ENCODE results near the gene TRAF3IP1.

TRAF3IP1 gene

GRCh38 chr2:238313289-238313990 is 6.9 kb upstream of the TRAF3IP1 start:
- no peaks in the 10 kb centered on the region for H3K4me1 Mint-ChIP-seq
- no peak overlapping the region for H3K27ac Mint-ChIP-seq
- no peaks in the 10 kb centered on the region for H3K36me3 Mint-ChIP-seq (ENCODE audit: low read depth)
- no peak overlapping the region for H3K4me3 Mint-ChIP-seq
- no peak for TF ChIP-seq CTCF (IDR thresholded peaks at IDR 0.05; ENCODE audit: unreplicated experiment in 3 of 3)
- peaks cover 6% of the 10 kb centered on the region for H3K9me3 Mint-ChIP-seq
- peaks cover 13% of the 10 kb centered on the region for H3K27me3 Mint-ChIP-seq (ENCODE audit: low read depth)

- peaks cover 9% of the 10 kb centered on the region for H3K27me3 Mint-ChIP-seq (ENCODE audit: low read depth)
- H3K36me3 Mint-ChIP-seq (ENCODE audit: low read depth) = no peaks in the 10 kb centered on the region
- no peak overlapping the region for H3K27ac Mint-ChIP-seq
- H3K4me3 Mint-ChIP-seq = no peak overlapping the region
- TF ChIP-seq CTCF (IDR thresholded peaks at IDR 0.05; ENCODE audit: unreplicated experiment in 3 of 3) = no peak
- H3K9me3 Mint-ChIP-seq = peaks cover 6% of the 10 kb centered on the region
- H3K4me1 Mint-ChIP-seq = no peaks in the 10 kb centered on the region
These were observed 6.3 kb upstream of the TRAF3IP1 start for GRCh38 chr2:238313991-238314350.

- H3K9me3 Mint-ChIP-seq = peaks cover 6% of the 10 kb centered on the region
- no peaks in the 10 kb centered on the region for H3K36me3 Mint-ChIP-seq (ENCODE audit: low read depth)
- no peaks in the 10 kb centered on the region for H3K4me1 Mint-ChIP-seq
- TF ChIP-seq CTCF (IDR thresholded peaks at IDR 0.05; ENCODE audit: unreplicated experiment in 3 of 3) = no peak
- no peak overlapping the region for H3K4me3 Mint-ChIP-seq
- peaks cover 5% of the 10 kb centered on the region for H3K27me3 Mint-ChIP-seq (ENCODE audit: low read depth)
- no peak overlapping the region for H3K27ac Mint-ChIP-seq
These were observed 5.7 kb upstream of the TRAF3IP1 start for GRCh38 chr2:238314576-238314975.

GRCh38 chr2:238315031-238315595 is 5.2 kb upstream of the TRAF3IP1 start:
- Mint-ChIP-seq H3K27me3 (ENCODE audit: low read depth) (peaks cover 5% of the 10 kb centered on the region), H3K27ac (no peak overlapping the region), H3K4me3 (no peak overlapping the region), H3K4me1 (no peaks in the 10 kb centered on the region), H3K9me3 (peaks cover 6% of the 10 kb centered on the region), H3K36me3 (ENCODE audit: low read depth) (no peaks in the 10 kb centered on the region)
- TF ChIP-seq CTCF (IDR thresholded peaks at IDR 0.05; ENCODE audit: unreplicated experiment in 3 of 3) = no peak

GRCh38 chr2:238320648-238321281 is 447 bp downstream of the TRAF3IP1 start:
- no peak for TF ChIP-seq CTCF (IDR thresholded peaks at IDR 0.05; ENCODE audit: unreplicated experiment in 3 of 3)
- H3K27me3 Mint-ChIP-seq (ENCODE audit: low read depth) = peaks cover 5% of the 10 kb centered on the region
- peaks cover 14% of the 10 kb centered on the region for H3K4me1 Mint-ChIP-seq
- H3K27ac Mint-ChIP-seq = peak overlapping the region in 1 of 3 experiments; percentile 8
- H3K4me3 Mint-ChIP-seq = peak overlapping the region; percentile 86 to 94 (median 90)
- peaks cover 16% of the 10 kb centered on the region for H3K36me3 Mint-ChIP-seq (ENCODE audit: low read depth)
- H3K9me3 Mint-ChIP-seq = peaks cover 6% of the 10 kb centered on the region
